ENCODE measurements around the gene REEP5. TPM values are rescaled to one million over a fixed set of nuclear protein-coding genes. Genes with fewer than 3 reads are reported as not detected.

The REEP5 gene
- total RNA-seq, 1 donor from 2014 or later = 112 TPM

- ATAC-seq (ENCODE audit: poor library complexity) (no peak), DNase-seq (no peak)
- intact Hi-C loops (cut with DNase I) = no loop called here
Measured at GRCh38 chr5:112935675-112936074, 13.6 kb upstream of the REEP5 start.

- ATAC-seq (ENCODE audit: poor library complexity) (no peak), DNase-seq (no peak)
- intact Hi-C loops (cut with DNase I) = no loop called here
Measured at GRCh38 chr5:112934366-112934663, 12.3 kb upstream of the REEP5 start.

GRCh38 chr5:112933651-112934365 is 11.8 kb upstream of the REEP5 start:
- intact Hi-C loops (cut with DNase I) = no loop called here
- ATAC-seq (ENCODE audit: poor library complexity) (no peak), DNase-seq (no peak)

GRCh38 chr5:112933105-112933504 is 11.1 kb upstream of the REEP5 start:
- no peak for ATAC-seq (ENCODE audit: poor library complexity)

GRCh38 chr5:112931473-112931872 is 9.4 kb upstream of the REEP5 start:
- DNase-seq (no peak), ATAC-seq (ENCODE audit: poor library complexity) (peak; percentile 63)
- intact Hi-C loops (cut with DNase I) = no loop called here

More at GRCh38 chr5:112933105-112933504, 11.1 kb upstream of the REEP5 start:
- intact Hi-C loops (cut with DNase I) = no loop called here
- DNase-seq = no peak

GRCh38 chr5:112930082-112930344 is 8.0 kb upstream of the REEP5 start:
- DNase-seq = no peak
- intact Hi-C loops (cut with DNase I) = no loop called here
- ATAC-seq (ENCODE audit: poor library complexity) = peak; percentile 27

GRCh38 chr5:112929336-112930081 is 7.5 kb upstream of the REEP5 start:
- DNase-seq (no peak), ATAC-seq (ENCODE audit: poor library complexity) (no peak)
- intact Hi-C loops (cut with DNase I) = no loop called here

GRCh38 chr5:112923988-112924387 is 2.0 kb upstream of the REEP5 start:
- intact Hi-C loops (cut with DNase I) = loop anchor here (5.0 kb wide), 1 partner anchor 62 kb away; the partner anchor contains the start of gene SRP19
- ATAC-seq (ENCODE audit: poor library complexity) = no peak
- DNase-seq = no peak

GRCh38 chr5:112923148-112923917 is 1.3 kb upstream of the REEP5 start:
- no peak for DNase-seq
- intact Hi-C loops (cut with DNase I) = loop anchor here (5.0 kb wide), 1 partner anchor 61 kb away; the partner anchor contains the start of gene SRP19
- no peak for ATAC-seq (ENCODE audit: poor library complexity)

GRCh38 chr5:112921026-112921832 is 798 bp downstream of the REEP5 start:
- peak; percentile 84 for DNase-seq
- ATAC-seq (ENCODE audit: poor library complexity) = peak; percentile 88
- intact Hi-C loops (cut with DNase I) = loop anchor here (5.0 kb wide), 1 partner anchor 59 kb away; the partner anchor contains the start of gene SRP19

GRCh38 chr5:112919972-112920371 is 2.1 kb downstream of the REEP5 start:
- ATAC-seq (ENCODE audit: poor library complexity) (no peak), DNase-seq (no peak)
- intact Hi-C loops (cut with DNase I) = loop anchor here (5.0 kb wide), 1 partner anchor 58 kb away; the partner anchor contains the start of gene SRP19

- intact Hi-C loops (cut with DNase I) = no loop called here
- ATAC-seq (ENCODE audit: poor library complexity) (no peak), DNase-seq (no peak)
Measured at GRCh38 chr5:112918679-112919078, 3.3 kb downstream of the REEP5 start.

GRCh38 chr5:112918136-112918535 is 3.9 kb downstream of the REEP5 start:
- ATAC-seq (ENCODE audit: poor library complexity) (no peak), DNase-seq (no peak)
- intact Hi-C loops (cut with DNase I) = no loop called here

GRCh38 chr5:112917453-112917995 is 4.5 kb downstream of the REEP5 start:
- ATAC-seq (ENCODE audit: poor library complexity) (no peak), DNase-seq (no peak)

GRCh38 chr5:112915831-112916230 is 6.2 kb downstream of the REEP5 start:
- intact Hi-C loops (cut with DNase I) = no loop called here
- ATAC-seq (ENCODE audit: poor library complexity) (no peak), DNase-seq (no peak)

More at GRCh38 chr5:112917453-112917995, 4.5 kb downstream of the REEP5 start:
- intact Hi-C loops (cut with DNase I) = no loop called here

GRCh38 chr5:112914584-112914983 is 7.4 kb downstream of the REEP5 start:
- intact Hi-C loops (cut with DNase I) = no loop called here
- DNase-seq = no peak
- ATAC-seq (ENCODE audit: poor library complexity) = peak; percentile 51

GRCh38 chr5:112910529-112910928 is 11.5 kb downstream of the REEP5 start:
- intact Hi-C loops (cut with DNase I) = no loop called here
- ATAC-seq (ENCODE audit: poor library complexity) (no peak), DNase-seq (no peak)

- intact Hi-C loops (cut with DNase I) = no loop called here
- no peak for DNase-seq
- no peak for ATAC-seq (ENCODE audit: poor library complexity)
Measured at GRCh38 chr5:112908854-112909253, 13.2 kb downstream of the REEP5 start.

All from Right ventricle myocardium superior (tissue), 1 donor.